HG02885 (cell line): ENCODE data around the gene HIPK1.

Experiments
- ATAC-seq: cut with Tn5 transposase; IDR thresholded peaks from one replicate; pipeline ENCODE4 v1.9.1; 2021; ENCODE audit warnings: mild to moderate bottlenecking; ENCODE audit not compliant: unreplicated experiment, poor library complexity

The HIPK1 gene

GRCh38 chr1:113928941-113929749 lies at the start of gene HIPK1:
TSS of gene HIPK1 (plus strand) at chr1:113929324.
- ATAC-seq = peak; percentile 73

- no peak for ATAC-seq
Measured at GRCh38 chr1:113879739-113880038, 49.4 kb upstream of the HIPK1 start.

- no peak for ATAC-seq
Measured at GRCh38 chr1:113881661-113882060, 47.5 kb upstream of the HIPK1 start.

GRCh38 chr1:113886417-113887401 lies 42.4 kb upstream of the HIPK1 start:
- ATAC-seq = no peak

- no peak for ATAC-seq
Measured at GRCh38 chr1:113887402-113888175, 41.5 kb upstream of the HIPK1 start, which contains the start of gene BCL2L15. TSS of gene BCL2L15 (minus strand) at chr1:113887581. CDS start at chr1:113887375, 206 bp downstream.

- ATAC-seq = no peak
Measured at GRCh38 chr1:113890816-113891215, 38.3 kb upstream of the HIPK1 start.

- ATAC-seq = no peak
Measured at GRCh38 chr1:113891631-113892220, 37.4 kb upstream of the HIPK1 start.

GRCh38 chr1:113893267-113893666 lies 35.9 kb upstream of the HIPK1 start:
- no peak for ATAC-seq

GRCh38 chr1:113895098-113895497 lies 34.0 kb upstream of the HIPK1 start:
- ATAC-seq = no peak

- ATAC-seq = no peak
Measured at GRCh38 chr1:113895961-113896360, 33.2 kb upstream of the HIPK1 start.

- no peak for ATAC-seq
Measured at GRCh38 chr1:113898241-113898814, 30.8 kb upstream of the HIPK1 start.

GRCh38 chr1:113899111-113899510 lies 30.0 kb upstream of the HIPK1 start:
- no peak for ATAC-seq

GRCh38 chr1:113901191-113901590 lies 27.9 kb upstream of the HIPK1 start:
- no peak for ATAC-seq

- ATAC-seq = no peak
Measured at GRCh38 chr1:113903501-113904292, 25.4 kb upstream of the HIPK1 start.

GRCh38 chr1:113904293-113904673 lies 24.8 kb upstream of the HIPK1 start:
- ATAC-seq = peak; percentile 33

- peak; percentile 91 for ATAC-seq
Measured at GRCh38 chr1:113904674-113905434, 24.3 kb upstream of the HIPK1 start, which contains the start of the genes AP4B1 and DCLRE1B. TSS of gene AP4B1 (minus strand) at chr1:113904799. CDS start at chr1:113904717, 82 bp downstream. TSS of gene DCLRE1B (plus strand) at chr1:113905326. CDS start at chr1:113905587, 261 bp downstream.

- ATAC-seq = no peak
Measured at GRCh38 chr1:113905435-113905861, 23.7 kb upstream of the HIPK1 start.
